H9 (cell line): ENCODE results near the gene GRIA2. TPM values are rescaled to one million over a fixed set of nuclear protein-coding genes. Genes with fewer than 3 reads are reported as not detected.

Experiments used
- DNase-seq: peaks from one replicate; pipeline ENCODE4 v3.0.0-alpha.2; 2017
- H2AFZ ChIP-seq: one replicate; pipeline ENCODE4 v1.6.1; 2013; ENCODE audit warnings: mild to moderate bottlenecking, low read length, control low read depth, moderate library complexity
- H2AK5ac ChIP-seq: 2 replicates; pipeline ENCODE4 v1.6.1; 2013; ENCODE audit warnings: low read length, control low read depth, mixed read lengths; ENCODE audit not compliant: insufficient read length
- H2BK120ac ChIP-seq: one replicate; pipeline ENCODE4 v1.6.1; 2013; ENCODE audit warnings: low read depth, mild to moderate bottlenecking, low read length, control low read depth, inconsistent platforms; ENCODE audit not compliant: poor library complexity, severe bottlenecking
- H2BK12ac ChIP-seq: 2 replicates; pipeline ENCODE4 v1.6.1; 2013; ENCODE audit warnings: low read length, control low read depth, mixed read lengths, low read depth; ENCODE audit not compliant: insufficient read length
- H2BK15ac ChIP-seq: 2 replicates; pipeline ENCODE4 v1.6.1; 2013; ENCODE audit warnings: low read depth, low read length, control low read depth
- H2BK20ac ChIP-seq: one replicate; pipeline ENCODE4 v1.6.1; 2013; ENCODE audit warnings: low read depth, mild to moderate bottlenecking, low read length, control low read depth, inconsistent platforms; ENCODE audit not compliant: poor library complexity, severe bottlenecking
- H2BK5ac ChIP-seq: 2 replicates; pipeline ENCODE4 v1.6.1; 2013; ENCODE audit warnings: low read length, control low read depth, mixed read lengths; ENCODE audit not compliant: insufficient read length
- H3K14ac ChIP-seq: 2 replicates; pipeline ENCODE4 v1.6.1; 2013; ENCODE audit warnings: low read length, control low read depth; ENCODE audit not compliant: insufficient read depth
- H3K18ac ChIP-seq: 2 replicates; pipeline ENCODE4 v1.6.1; 2013; ENCODE audit warnings: low read depth, mild to moderate bottlenecking, mixed read lengths, low read length, control low read depth; ENCODE audit not compliant: insufficient read length
- H3K23ac ChIP-seq: 2 replicates; pipeline ENCODE4 v1.6.1; 2013; ENCODE audit warnings: low read length, control low read depth, mixed read lengths, low read depth; ENCODE audit not compliant: insufficient read length
- H3K23me2 ChIP-seq: 2 replicates; pipeline ENCODE4 v1.6.1; 2013; ENCODE audit warnings: low read depth, mild to moderate bottlenecking, mixed read lengths, low read length, control low read depth; ENCODE audit not compliant: insufficient read length, poor library complexity, severe bottlenecking
- H3K27ac ChIP-seq: 2 replicates; pipeline ENCODE4 v1.5.1; 2013; ENCODE audit warnings: low read length, control low read depth, mixed read lengths, low read depth; ENCODE audit not compliant: insufficient read length
- H3K27me3 ChIP-seq: 2 replicates; pipeline ENCODE4 v1.6.1; 2013; ENCODE audit warnings: low read length, control low read depth, inconsistent platforms; ENCODE audit not compliant: insufficient read depth
- H3K4ac ChIP-seq: 2 replicates; pipeline ENCODE4 v1.6.1; 2013; ENCODE audit warnings: low read depth, mild to moderate bottlenecking, control low read depth, inconsistent platforms, low read length, moderate library complexity
- H3K4me1 ChIP-seq: 2 replicates; pipeline ENCODE4 v1.6.1; 2013; ENCODE audit warnings: low read length, control low read depth, inconsistent platforms; ENCODE audit not compliant: insufficient read depth
- H3K4me2 ChIP-seq: 2 replicates; pipeline ENCODE4 v1.6.1; 2013; ENCODE audit warnings: low read length, control low read depth, mixed read lengths; ENCODE audit not compliant: insufficient read length, insufficient read depth
- H3K56ac ChIP-seq: 2 replicates; pipeline ENCODE4 v1.6.1; 2013; ENCODE audit warnings: low read depth, mild to moderate bottlenecking, mixed read lengths, low read length, control low read depth; ENCODE audit not compliant: insufficient read length
- H3K79me1 ChIP-seq: 2 replicates; pipeline ENCODE4 v1.6.1; 2013; ENCODE audit warnings: low read depth, mild to moderate bottlenecking, moderate library complexity, low read length, control low read depth, inconsistent platforms; ENCODE audit not compliant: insufficient read depth, poor library complexity, severe bottlenecking
- H3K79me2 ChIP-seq: 2 replicates; pipeline ENCODE4 v1.6.1; 2013; ENCODE audit warnings: low read length, control low read depth, inconsistent platforms; ENCODE audit not compliant: insufficient read depth
- H3K9ac ChIP-seq: 2 replicates; pipeline ENCODE4 v1.6.1; 2013; ENCODE audit warnings: low read length, control low read depth, mixed read lengths; ENCODE audit not compliant: insufficient read length; ENCODE audit errors: extremely low read depth
- H3K9me3 ChIP-seq: one replicate; pipeline ENCODE4 v1.6.1; 2013; ENCODE audit warnings: low read depth, low read length, inconsistent platforms; ENCODE audit not compliant: control insufficient read depth
- H3T11ph ChIP-seq: one replicate; pipeline ENCODE4 v1.6.1; 2013; ENCODE audit warnings: mild to moderate bottlenecking, low read length, control low read depth, inconsistent platforms
- H4K20me1 ChIP-seq: one replicate; pipeline ENCODE4 v1.6.1; 2013; ENCODE audit not compliant: control insufficient read depth, insufficient read length, insufficient read depth
- H4K5ac ChIP-seq: 2 replicates; pipeline ENCODE4 v1.6.1; 2013; ENCODE audit warnings: low read depth, mild to moderate bottlenecking, mixed read lengths, low read length, control low read depth; ENCODE audit not compliant: insufficient read length
- H4K8ac ChIP-seq: replicated peaks from 2 replicates; pipeline ENCODE4 v1.6.1; 2013; ENCODE audit warnings: low read length, control low read depth, mixed read lengths, low read depth; ENCODE audit not compliant: insufficient read length
- H4K91ac ChIP-seq: 2 replicates; pipeline ENCODE4 v1.6.1; 2013; ENCODE audit warnings: low read depth, mild to moderate bottlenecking, moderate library complexity, mixed read lengths, low read length, control low read depth; ENCODE audit not compliant: insufficient read length
- H3K27ac Mint-ChIP-seq, 3 experiments: 2 replicates in 2 of 3; 3 replicates in 1 of 3; pipeline ENCODE4 v1.8.0; 2020 to 2021; ENCODE audit warnings: mixed read lengths in 3 of 3, mild to moderate bottlenecking in 1 of 3, moderate library complexity in 1 of 3
- H3K27me3 Mint-ChIP-seq: 2 replicates; pipeline ENCODE4 v1.8.0; 2021; ENCODE audit warnings: low read depth, mild to moderate bottlenecking, moderate library complexity, mixed read lengths
- H3K36me3 Mint-ChIP-seq, 3 experiments: 2 replicates in 2 of 3; 3 replicates in 1 of 3; pipeline ENCODE4 v1.8.0; 2020 to 2021; ENCODE audit warnings: low read depth in 3 of 3, mixed read lengths in 3 of 3; ENCODE audit not compliant: insufficient read depth in 1 of 3
- H3K4me1 Mint-ChIP-seq, 2 experiments: 2 replicates each; pipeline ENCODE4 v1.8.0; 2020; ENCODE audit warnings: mixed read lengths in 2 of 2
- H3K4me3 Mint-ChIP-seq, 2 experiments: 2 replicates in 1 of 2; 3 replicates in 1 of 2; pipeline ENCODE4 v1.8.0; 2020 to 2021; ENCODE audit warnings: mild to moderate bottlenecking in 2 of 2, mixed read lengths in 2 of 2, moderate library complexity in 1 of 2
- H3K9me3 Mint-ChIP-seq, 2 experiments: 2 replicates in 1 of 2; 3 replicates in 1 of 2; pipeline ENCODE4 v1.8.0; 2020; ENCODE audit warnings: mild to moderate bottlenecking in 2 of 2, mixed read lengths in 2 of 2, moderate library complexity in 1 of 2
- total RNA-seq: library from RNA; stranded (reverse); gene quantifications from 2 replicates; pipeline ENCODE4 v1.2.1, GENCODE V29; 2021
- TF ChIP-seq, protein P1 (sequence below): fragments of 200-600 bp; sonication (generic); conservative IDR thresholded peaks from 3 replicates; pipeline ENCODE4 v1.8.0; 2021; ENCODE audit warnings: antibody characterized with exemption, mild to moderate bottlenecking

Gene GRIA2
- total RNA-seq, 1 experiment from 2014 or later: not detected

GRCh38 chr4:157185363-157185762, 35.2 kb upstream of the GRIA2 start:
- H3K56ac ChIP-seq: no peak overlapping the region
- TF ChIP-seq, protein P1, sequence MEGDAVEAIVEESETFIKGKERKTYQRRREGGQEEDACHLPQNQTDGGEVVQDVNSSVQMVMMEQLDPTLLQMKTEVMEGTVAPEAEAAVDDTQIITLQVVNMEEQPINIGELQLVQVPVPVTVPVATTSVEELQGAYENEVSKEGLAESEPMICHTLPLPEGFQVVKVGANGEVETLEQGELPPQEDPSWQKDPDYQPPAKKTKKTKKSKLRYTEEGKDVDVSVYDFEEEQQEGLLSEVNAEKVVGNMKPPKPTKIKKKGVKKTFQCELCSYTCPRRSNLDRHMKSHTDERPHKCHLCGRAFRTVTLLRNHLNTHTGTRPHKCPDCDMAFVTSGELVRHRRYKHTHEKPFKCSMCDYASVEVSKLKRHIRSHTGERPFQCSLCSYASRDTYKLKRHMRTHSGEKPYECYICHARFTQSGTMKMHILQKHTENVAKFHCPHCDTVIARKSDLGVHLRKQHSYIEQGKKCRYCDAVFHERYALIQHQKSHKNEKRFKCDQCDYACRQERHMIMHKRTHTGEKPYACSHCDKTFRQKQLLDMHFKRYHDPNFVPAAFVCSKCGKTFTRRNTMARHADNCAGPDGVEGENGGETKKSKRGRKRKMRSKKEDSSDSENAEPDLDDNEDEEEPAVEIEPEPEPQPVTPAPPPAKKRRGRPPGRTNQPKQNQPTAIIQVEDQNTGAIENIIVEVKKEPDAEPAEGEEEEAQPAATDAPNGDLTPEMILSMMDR: no peak
- H3K18ac ChIP-seq: no peak overlapping the region
- Mint-ChIP-seq H3K27me3 (no peaks in the 10 kb centered on the region), H3K9me3 (peaks cover 4 to 5% of the 10 kb centered on the region in 2 experiments; a peak in 4 of 5 replicates), H3K4me1 (peaks cover 0 to 7% of the 10 kb centered on the region in 2 experiments; a peak in 2 of 4 replicates), H3K27ac (no peak overlapping the region), H3K4me3 (no peak overlapping the region), H3K36me3 (peaks cover 0 to 6% (median 4%) of the 10 kb centered on the region in 3 experiments; a peak in 4 of 7 replicates)
- no peak overlapping the region for H2AK5ac ChIP-seq
- H3K4me1 ChIP-seq: no peaks in the 10 kb centered on the region
- H3K4me2 ChIP-seq: no peak overlapping the region
- H2BK120ac ChIP-seq: no peak overlapping the region
- H2BK12ac ChIP-seq: no peak overlapping the region
- no peak overlapping the region for H3K14ac ChIP-seq
- H4K8ac ChIP-seq: no peak overlapping the region
- no peak overlapping the region for H3K27ac ChIP-seq
- no peaks in the 10 kb centered on the region for H3K9me3 ChIP-seq
- no peak overlapping the region for H3K23ac ChIP-seq
- H2AFZ ChIP-seq: no peak overlapping the region
- no peaks in the 10 kb centered on the region for H3K27me3 ChIP-seq
- DNase-seq: no peak
- no peak overlapping the region for H3T11ph ChIP-seq
- H4K5ac ChIP-seq: no peak overlapping the region
- H3K79me2 ChIP-seq: no peaks in the 10 kb centered on the region
- no peaks in the 10 kb centered on the region for H3K23me2 ChIP-seq
- no peaks in the 10 kb centered on the region for H3K79me1 ChIP-seq
- no peak overlapping the region for H2BK20ac ChIP-seq
- no peak overlapping the region for H2BK15ac ChIP-seq
- no peaks in the 10 kb centered on the region for H4K20me1 ChIP-seq
- no peak overlapping the region for H2BK5ac ChIP-seq
- H4K91ac ChIP-seq: no peak overlapping the region
- H3K4ac ChIP-seq: no peak overlapping the region
- H3K9ac ChIP-seq: no peak overlapping the region
